Measurements from ENCODE around the gene TSKU.
A peak's percentile ranks its signal among the peaks of the same experiment; 100 is the strongest.
"Not testable (repeated sequence)": the region's sequence is repeated elsewhere in the genome, so short reads cannot be mapped to it uniquely, and the experiment has no call there.

Gene TSKU, protein sequence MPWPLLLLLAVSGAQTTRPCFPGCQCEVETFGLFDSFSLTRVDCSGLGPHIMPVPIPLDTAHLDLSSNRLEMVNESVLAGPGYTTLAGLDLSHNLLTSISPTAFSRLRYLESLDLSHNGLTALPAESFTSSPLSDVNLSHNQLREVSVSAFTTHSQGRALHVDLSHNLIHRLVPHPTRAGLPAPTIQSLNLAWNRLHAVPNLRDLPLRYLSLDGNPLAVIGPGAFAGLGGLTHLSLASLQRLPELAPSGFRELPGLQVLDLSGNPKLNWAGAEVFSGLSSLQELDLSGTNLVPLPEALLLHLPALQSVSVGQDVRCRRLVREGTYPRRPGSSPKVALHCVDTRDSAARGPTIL

DNA sequence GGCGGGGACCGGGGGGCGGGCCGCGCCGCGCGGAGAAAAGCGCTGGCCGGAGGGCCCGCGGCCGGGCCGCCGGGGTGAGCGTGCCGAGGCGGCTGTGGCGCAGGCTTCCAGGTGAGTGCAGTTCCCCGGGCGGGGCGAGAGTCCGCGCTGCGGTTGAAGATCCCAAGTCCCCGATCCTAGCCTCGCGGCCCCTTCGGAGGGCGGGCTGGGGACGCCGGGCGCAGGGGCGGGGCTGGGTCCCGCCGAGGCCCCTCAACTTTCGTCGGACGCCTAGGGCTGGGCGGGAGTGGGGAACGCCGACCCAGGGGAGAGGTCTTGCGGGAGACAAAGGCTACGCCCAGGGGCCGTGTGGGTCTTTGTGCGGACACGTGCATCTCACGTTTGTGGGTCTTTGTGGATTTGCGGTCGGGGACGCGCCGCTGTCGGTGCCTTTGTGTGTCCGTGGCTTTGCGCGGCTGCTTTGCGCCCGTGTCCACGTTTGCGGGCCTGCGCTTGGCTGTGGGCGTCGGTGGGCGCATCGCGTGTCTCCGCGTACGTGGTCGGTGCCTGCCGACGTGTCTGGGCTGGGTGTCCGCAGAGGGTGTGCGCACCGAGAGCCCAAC is at the start of gene TSKU:
TSS of gene TSKU (plus strand) at position 63 of the 602 bp plus-strand sequence. CDS start 12,261 bp downstream, outside the sequence.
- TF ChIP-seq, protein P1, sequence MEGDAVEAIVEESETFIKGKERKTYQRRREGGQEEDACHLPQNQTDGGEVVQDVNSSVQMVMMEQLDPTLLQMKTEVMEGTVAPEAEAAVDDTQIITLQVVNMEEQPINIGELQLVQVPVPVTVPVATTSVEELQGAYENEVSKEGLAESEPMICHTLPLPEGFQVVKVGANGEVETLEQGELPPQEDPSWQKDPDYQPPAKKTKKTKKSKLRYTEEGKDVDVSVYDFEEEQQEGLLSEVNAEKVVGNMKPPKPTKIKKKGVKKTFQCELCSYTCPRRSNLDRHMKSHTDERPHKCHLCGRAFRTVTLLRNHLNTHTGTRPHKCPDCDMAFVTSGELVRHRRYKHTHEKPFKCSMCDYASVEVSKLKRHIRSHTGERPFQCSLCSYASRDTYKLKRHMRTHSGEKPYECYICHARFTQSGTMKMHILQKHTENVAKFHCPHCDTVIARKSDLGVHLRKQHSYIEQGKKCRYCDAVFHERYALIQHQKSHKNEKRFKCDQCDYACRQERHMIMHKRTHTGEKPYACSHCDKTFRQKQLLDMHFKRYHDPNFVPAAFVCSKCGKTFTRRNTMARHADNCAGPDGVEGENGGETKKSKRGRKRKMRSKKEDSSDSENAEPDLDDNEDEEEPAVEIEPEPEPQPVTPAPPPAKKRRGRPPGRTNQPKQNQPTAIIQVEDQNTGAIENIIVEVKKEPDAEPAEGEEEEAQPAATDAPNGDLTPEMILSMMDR (IDR thresholded peaks at IDR 0.05): no peak
- no peak for DNase-seq
- H3K27ac ChIP-seq: peak within 1 kb of the TSS; percentile 92 to 99
- H3K27me3 ChIP-seq: no peaks in the 10 kb centered on the region
- H3K9me3 ChIP-seq: no peaks in the 10 kb centered on the region
- no peaks in the 10 kb centered on the region for H3K36me3 ChIP-seq
- intact Hi-C loops (cut with DNase I; ENCODE audit: low total_unique reads): loop anchor here (10.0 kb wide), 1 partner anchor 281 kb away; the partner anchor contains the start of gene CAPN5
- H3K4me3 ChIP-seq: peak within 1 kb of the TSS; percentile 73 to 93
- H3K4me1 ChIP-seq: peaks cover 0 to 57% (median 28%) of the 10 kb centered on the region in 4 donors

DNA sequence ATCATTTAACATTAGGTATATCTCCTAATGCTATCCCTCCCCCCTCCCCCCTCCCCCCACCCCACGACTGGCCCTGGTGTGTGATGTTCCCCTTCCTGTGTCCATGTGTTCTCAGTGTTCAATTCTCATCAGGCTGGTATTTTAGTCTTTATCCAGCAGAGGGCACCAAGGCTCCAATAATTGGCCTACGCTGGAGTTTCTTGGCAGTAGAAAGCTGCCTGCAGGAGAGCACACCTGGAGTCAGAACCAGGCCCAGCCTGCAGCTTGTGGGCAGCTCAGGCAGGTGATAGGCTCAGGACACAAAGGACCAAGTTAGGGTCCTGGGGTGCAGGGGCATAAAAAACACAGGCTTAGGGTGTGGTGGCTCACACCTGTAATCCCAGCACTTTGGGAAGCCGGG is 49.2 kb upstream of the TSKU start:
- not testable (repeated sequence) for H3K9me3 ChIP-seq, H3K27me3 ChIP-seq, DNase-seq, H3K27ac ChIP-seq, H3K36me3 ChIP-seq, H3K4me3 ChIP-seq, H3K4me1 ChIP-seq
- TF ChIP-seq, protein P1 (IDR thresholded peaks at IDR 0.05): peak; percentile 57 to 87
- intact Hi-C loops (cut with DNase I; ENCODE audit: low total_unique reads): loop anchor here (2.0 to 5.0 kb wide), 2 partner anchors 65 to 183 kb away; no protein-coding TSS in a partner anchor

DNA sequence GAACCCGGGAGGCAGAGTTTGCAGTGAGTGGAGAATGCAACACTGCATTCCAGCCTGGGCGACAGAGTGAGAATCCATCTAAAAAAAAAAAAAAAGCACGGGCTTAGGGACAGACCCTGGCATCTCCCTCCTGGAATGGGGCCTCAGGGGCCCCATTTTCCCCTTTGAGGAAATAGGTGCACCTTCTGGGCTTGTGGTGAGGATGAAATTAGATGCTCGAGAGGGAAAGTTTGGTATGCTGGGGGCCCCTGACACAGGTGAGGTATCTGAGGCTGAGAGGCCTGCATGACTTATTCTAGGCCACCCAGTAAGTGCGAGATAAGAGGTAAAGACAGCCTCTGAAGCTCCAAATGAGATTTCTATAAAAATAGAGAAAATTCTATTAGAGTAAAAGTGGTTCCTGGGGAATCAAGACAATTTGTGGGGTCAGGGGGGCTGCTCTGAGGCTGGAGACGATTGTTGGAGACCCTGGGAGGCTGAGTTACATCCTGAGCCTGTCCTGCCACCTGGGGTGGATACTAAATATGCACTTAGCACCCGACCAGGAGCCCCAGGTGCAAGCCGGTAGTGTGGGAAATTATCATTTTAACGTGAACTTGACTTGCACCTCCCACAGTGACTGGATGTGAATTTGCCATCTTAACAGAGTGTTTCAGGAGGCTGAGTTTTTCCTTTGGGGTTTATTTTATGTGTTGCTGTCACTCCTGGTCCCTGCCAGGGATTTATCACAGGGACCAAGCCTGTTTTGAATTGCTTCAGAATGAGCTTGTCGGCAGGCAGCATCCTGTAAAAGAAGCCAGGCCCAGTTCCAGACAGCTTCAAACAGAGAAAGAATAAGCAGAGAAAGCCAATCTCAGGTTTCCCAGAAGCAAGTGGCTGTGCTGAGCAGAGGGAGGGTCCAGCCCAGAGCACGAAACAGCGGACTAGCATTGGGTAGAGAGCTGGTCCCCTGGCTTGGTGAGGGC is 48.4 kb upstream of the TSKU start:
- H3K9me3 ChIP-seq: no peaks in the 10 kb centered on the region
- H3K4me3 ChIP-seq: no peak overlapping the region
- H3K27me3 ChIP-seq: no peaks in the 10 kb centered on the region
- no peak for DNase-seq
- no peaks in the 10 kb centered on the region for H3K4me1 ChIP-seq
- TF ChIP-seq, protein P1 (IDR thresholded peaks at IDR 0.05): no peak
- no peak overlapping the region for H3K27ac ChIP-seq
- no peaks in the 10 kb centered on the region for H3K36me3 ChIP-seq
- intact Hi-C loops (cut with DNase I; ENCODE audit: low total_unique reads): loop anchor here (2.0 to 5.0 kb wide), 2 partner anchors 64 to 183 kb away; no protein-coding TSS in a partner anchor

DNA sequence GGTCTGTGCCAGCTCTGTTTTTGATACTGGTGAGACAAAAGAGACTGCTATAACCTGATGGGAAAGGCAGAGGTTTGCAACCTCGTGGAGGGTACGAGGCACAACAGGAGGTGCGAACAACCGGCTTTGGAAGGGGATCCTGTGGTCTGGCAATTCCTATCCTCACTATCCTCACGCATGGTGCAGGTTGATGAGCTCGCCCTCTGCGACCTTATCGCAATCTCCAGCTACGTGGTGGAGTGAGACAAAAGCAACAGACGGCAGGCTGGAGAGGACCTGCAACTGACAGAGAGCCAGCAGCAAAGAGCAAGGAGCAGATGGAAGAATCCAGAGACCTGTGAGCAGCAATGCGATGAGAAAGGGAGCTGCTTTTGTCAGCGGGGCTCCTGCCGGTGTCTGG is 47.3 kb upstream of the TSKU start:
- Histone ChIP-seq H3K36me3 (no peaks in the 10 kb centered on the region), H3K9me3 (no peaks in the 10 kb centered on the region), H3K4me3 (no peak overlapping the region), H3K4me1 (no peaks in the 10 kb centered on the region), H3K27me3 (no peaks in the 10 kb centered on the region), H3K27ac (no peak overlapping the region)
- intact Hi-C loops (cut with DNase I; ENCODE audit: low total_unique reads): loop anchor here (2.0 kb wide), 1 partner anchor 63 kb away; no protein-coding TSS in a partner anchor
- TF ChIP-seq, protein P1 (IDR thresholded peaks at IDR 0.05): no peak
- DNase-seq: no peak

DNA sequence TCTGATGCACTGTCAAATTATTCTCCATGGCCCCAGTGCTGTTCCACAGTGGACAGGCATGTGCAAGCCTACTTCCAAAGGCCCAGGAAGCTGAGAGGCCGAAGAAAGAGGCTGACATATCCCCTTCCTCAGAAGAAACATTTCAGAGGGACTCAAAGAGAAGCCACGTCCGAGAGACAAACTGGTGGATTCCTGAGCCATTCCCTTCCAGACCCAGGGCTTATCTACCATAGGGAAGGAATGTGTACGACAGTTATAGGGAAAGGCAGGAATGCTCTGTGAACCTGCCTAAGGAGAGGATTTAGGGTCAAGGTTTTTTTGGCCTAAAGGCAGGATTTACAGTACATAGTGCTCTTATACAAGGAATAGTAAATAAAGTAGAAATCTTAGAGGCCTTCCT is 46.9 kb upstream of the TSKU start:
- intact Hi-C loops (cut with DNase I; ENCODE audit: low total_unique reads): no loop called here

More for the DNA sequence above, 46.9 kb upstream of the TSKU start:
- Histone ChIP-seq H3K4me3 (no peak overlapping the region), H3K27me3 (no peaks in the 10 kb centered on the region), H3K4me1 (no peaks in the 10 kb centered on the region), H3K27ac (no peak overlapping the region), H3K9me3 (no peaks in the 10 kb centered on the region), H3K36me3 (no peaks in the 10 kb centered on the region)
- TF ChIP-seq, protein P1 (IDR thresholded peaks at IDR 0.05): no peak
- no peak for DNase-seq
